Duodenal mucosa (tissue), 2 donors: Measurements from ENCODE around the gene MB21D2.
A peak's percentile ranks its signal among the peaks of the same experiment; 100 is the strongest.
"Not testable (repeated sequence)": the region's sequence is repeated elsewhere in the genome, so short reads cannot be mapped to it uniquely, and the experiment has no call there.

ENCODE experiments used
- H3K27ac ChIP-seq: one replicate; pipeline ENCODE4 v1.7.0; 2013; ENCODE audit warnings: low read depth, low read length
- H3K27me3 ChIP-seq, 2 donors: one replicate each; pipeline ENCODE4 v1.7.0; 2013; ENCODE audit warnings: low read length in 2 of 2, control low read depth in 1 of 2; ENCODE audit not compliant: insufficient read depth in 2 of 2, control insufficient read depth in 1 of 2
- H3K36me3 ChIP-seq, 2 donors: one replicate each; pipeline ENCODE4 v1.7.0; 2013; ENCODE audit warnings: low read length in 2 of 2, control low read depth in 1 of 2; ENCODE audit not compliant: insufficient read depth in 2 of 2, control insufficient read depth in 1 of 2
- H3K4me1 ChIP-seq, 2 donors: one replicate each; pipeline ENCODE4 v1.7.0; 2013; ENCODE audit warnings: low read length in 2 of 2, control low read depth in 1 of 2; ENCODE audit not compliant: insufficient read depth in 2 of 2, control insufficient read depth in 1 of 2
- H3K4me3 ChIP-seq, 2 donors: one replicate each; pipeline ENCODE4 v1.7.0; 2013; ENCODE audit warnings: low read length in 2 of 2, low read depth in 1 of 2
- H3K9ac ChIP-seq, 2 donors: one replicate each; pipeline ENCODE4 v1.7.0; 2013; ENCODE audit warnings: low read length in 2 of 2, low read depth in 1 of 2
- H3K9me3 ChIP-seq, 2 donors: one replicate each; pipeline ENCODE4 v1.7.0; 2013; ENCODE audit warnings: low read length in 2 of 2, control low read depth in 1 of 2; ENCODE audit not compliant: control insufficient read depth in 1 of 2

MB21D2 gene

GRCh38 chr3:192917404-192918274 lies at the start of gene MB21D2:
Gene MB21D2 (minus strand): TSS chr3:192917856. CDS start chr3:192917840, 16 bp downstream.
- H3K4me1 ChIP-seq = peaks cover 25 to 34% of the 10 kb centered on the region in 2 donors
- H3K36me3 ChIP-seq = no peaks in the 10 kb centered on the region
- peak within 1 kb of the TSS; percentile 95 for H3K27ac ChIP-seq
- H3K9ac ChIP-seq = peak within 1 kb of the TSS; percentile 88 to 91
- no peaks in the 10 kb centered on the region for H3K9me3 ChIP-seq
- peak within 1 kb of the TSS; percentile 84 to 95 for H3K4me3 ChIP-seq
- H3K27me3 ChIP-seq = no peaks in the 10 kb centered on the region

- H3K36me3 ChIP-seq, H3K4me1 ChIP-seq, H3K27ac ChIP-seq, H3K9me3 ChIP-seq, H3K9ac ChIP-seq, H3K27me3 ChIP-seq, H3K4me3 ChIP-seq: not testable (repeated sequence)
Measured at GRCh38 chr3:192964959-192965719, 47.5 kb upstream of the MB21D2 start.

GRCh38 chr3:192959773-192960172 lies 42.1 kb upstream of the MB21D2 start:
- Histone ChIP-seq H3K36me3 (no peaks in the 10 kb centered on the region), H3K4me1 (no peaks in the 10 kb centered on the region), H3K9me3 (no peaks in the 10 kb centered on the region), H3K27me3 (no peaks in the 10 kb centered on the region), H3K4me3 (no peak overlapping the region), H3K9ac (no peak overlapping the region), H3K27ac (no peak overlapping the region)

GRCh38 chr3:192958219-192958872 lies 40.7 kb upstream of the MB21D2 start:
- Histone ChIP-seq H3K27me3 (no peaks in the 10 kb centered on the region), H3K36me3 (no peaks in the 10 kb centered on the region), H3K9ac (no peak overlapping the region), H3K4me1 (no peaks in the 10 kb centered on the region), H3K4me3 (no peak overlapping the region), H3K9me3 (no peaks in the 10 kb centered on the region), H3K27ac (no peak overlapping the region)

- Histone ChIP-seq H3K4me1 (no peaks in the 10 kb centered on the region), H3K9me3 (no peaks in the 10 kb centered on the region), H3K27me3 (no peaks in the 10 kb centered on the region), H3K36me3 (no peaks in the 10 kb centered on the region), H3K9ac (no peak overlapping the region), H3K27ac (peak overlapping the region; percentile 27), H3K4me3 (no peak overlapping the region)
Measured at GRCh38 chr3:192957441-192958021, 39.9 kb upstream of the MB21D2 start.

GRCh38 chr3:192953926-192954325 lies 36.3 kb upstream of the MB21D2 start:
- no peaks in the 10 kb centered on the region for H3K36me3 ChIP-seq
- H3K27me3 ChIP-seq = no peaks in the 10 kb centered on the region
- no peak overlapping the region for H3K9ac ChIP-seq
- no peaks in the 10 kb centered on the region for H3K4me1 ChIP-seq
- H3K27ac ChIP-seq = no peak overlapping the region
- no peaks in the 10 kb centered on the region for H3K9me3 ChIP-seq
- H3K4me3 ChIP-seq = no peak overlapping the region

GRCh38 chr3:192947421-192947820 lies 29.8 kb upstream of the MB21D2 start:
- Histone ChIP-seq H3K4me1 (no peaks in the 10 kb centered on the region), H3K27me3 (no peaks in the 10 kb centered on the region), H3K4me3 (no peak overlapping the region), H3K9ac (no peak overlapping the region), H3K36me3 (no peaks in the 10 kb centered on the region), H3K27ac (no peak overlapping the region), H3K9me3 (no peaks in the 10 kb centered on the region)

GRCh38 chr3:192943393-192943792 lies 25.7 kb upstream of the MB21D2 start:
- no peaks in the 10 kb centered on the region for H3K9me3 ChIP-seq
- no peaks in the 10 kb centered on the region for H3K36me3 ChIP-seq
- H3K4me3 ChIP-seq = no peak overlapping the region
- H3K4me1 ChIP-seq = no peaks in the 10 kb centered on the region
- no peaks in the 10 kb centered on the region for H3K27me3 ChIP-seq
- no peak overlapping the region for H3K9ac ChIP-seq
- H3K27ac ChIP-seq = no peak overlapping the region

GRCh38 chr3:192942625-192943024 lies 25.0 kb upstream of the MB21D2 start:
- Histone ChIP-seq H3K4me3 (no peak overlapping the region), H3K27ac (no peak overlapping the region), H3K36me3 (no peaks in the 10 kb centered on the region), H3K9ac (no peak overlapping the region), H3K4me1 (no peaks in the 10 kb centered on the region), H3K9me3 (no peaks in the 10 kb centered on the region), H3K27me3 (no peaks in the 10 kb centered on the region)
